NT2/D1 (cell line): ENCODE data around the gene SLC1A1.

ENCODE experiments used
- YY1 ChIP-seq: IDR thresholded peaks from 2 replicates; pipeline ENCODE4 v1.6.1; 2011; ENCODE audit not compliant: insufficient read length, insufficient read depth
- ZNF274 ChIP-seq: IDR thresholded peaks from 2 replicates; pipeline ENCODE4 v1.6.1; 2011; ENCODE audit warnings: mild to moderate bottlenecking, low read depth, low read length

- TF ChIP-seq ZNF274 = no peak
- TF ChIP-seq YY1 = no peak
Measured at GRCh38 chr9:4618700-4619099, 128.4 kb downstream of the SLC1A1 start.
